ENCODE data around the gene ENOX1.

ENOX1 gene

DNA sequence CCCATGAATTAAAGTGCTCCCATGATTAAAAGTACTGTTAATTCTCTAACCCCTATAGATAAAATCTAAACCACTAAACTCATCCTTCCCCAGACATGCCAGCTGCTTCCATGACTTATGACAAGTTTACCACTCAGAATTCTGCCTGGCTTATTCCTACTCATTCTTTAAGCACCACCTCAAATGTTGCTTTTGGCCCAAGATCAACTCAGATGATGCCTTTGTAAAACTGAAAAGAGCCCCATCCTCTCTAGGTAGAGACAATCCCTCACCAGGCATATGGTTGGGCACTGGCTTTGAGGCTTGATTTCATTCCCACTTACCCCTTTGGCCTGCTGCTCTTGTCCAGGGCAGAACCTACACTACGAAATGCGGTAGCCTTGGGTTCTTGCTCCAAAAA lies 513.4 kb downstream of the ENOX1 start:
- TF ChIP-seq EZH2 (IDR thresholded peaks at IDR 0.05; ENCODE audit: borderline replicate concordance, low read length), result no peak
- no peak for TF ChIP-seq CTCF (IDR thresholded peaks at IDR 0.05; ENCODE audit: low read length)
- Histone ChIP-seq H3K9ac (ENCODE audit: low read length) (no peak overlapping the region), H3K9me2 (ENCODE audit: low read depth, low read length) (no peaks in the 10 kb centered on the region), H3K4me2 (ENCODE audit: low read length) (no peak overlapping the region), H3K36me3 (ENCODE audit: insufficient read depth, low read length) (no peaks in the 10 kb centered on the region), H3F3A (ENCODE audit: insufficient read depth, low read length) (no peaks in the 10 kb centered on the region), H3K9me3 (ENCODE audit: low read length) (no peaks in the 10 kb centered on the region), H3K4me1 (ENCODE audit: insufficient read depth, low read length, severe bottlenecking) (no peaks in the 10 kb centered on the region), H3K27ac (ENCODE audit: low read depth, low read length, poor library complexity, severe bottlenecking) (no peak overlapping the region), H3K79me2 (ENCODE audit: insufficient read depth, low read length) (no peaks in the 10 kb centered on the region), H4K20me1 (ENCODE audit: insufficient read depth, low read length) (no peaks in the 10 kb centered on the region), H3K27me3 (ENCODE audit: insufficient read depth, low read length) (no peaks in the 10 kb centered on the region), H2AFZ (ENCODE audit: low read length) (no peak overlapping the region), H3K4me3 (ENCODE audit: low read depth, low read length, poor library complexity, severe bottlenecking) (no peak overlapping the region)

GRCh38 chr13:43272851-43273250 lies 513.9 kb downstream of the ENOX1 start:
- no peaks in the 10 kb centered on the region for H3K79me2 ChIP-seq (ENCODE audit: insufficient read depth, low read length)
- no peaks in the 10 kb centered on the region for H3K9me3 ChIP-seq (ENCODE audit: low read length)
- H2AFZ ChIP-seq (ENCODE audit: low read length), result no peak overlapping the region
- H3K27me3 ChIP-seq (ENCODE audit: insufficient read depth, low read length), result no peaks in the 10 kb centered on the region
- no peak overlapping the region for H3K27ac ChIP-seq (ENCODE audit: low read depth, low read length, poor library complexity, severe bottlenecking)
- no peaks in the 10 kb centered on the region for H4K20me1 ChIP-seq (ENCODE audit: insufficient read depth, low read length)
- no peak overlapping the region for H3K9ac ChIP-seq (ENCODE audit: low read length)
- no peak overlapping the region for H3K4me3 ChIP-seq (ENCODE audit: low read depth, low read length, poor library complexity, severe bottlenecking)
- no peak overlapping the region for H3K4me2 ChIP-seq (ENCODE audit: low read length)
- no peaks in the 10 kb centered on the region for H3F3A ChIP-seq (ENCODE audit: insufficient read depth, low read length)
- no peaks in the 10 kb centered on the region for H3K9me2 ChIP-seq (ENCODE audit: low read depth, low read length)
- H3K4me1 ChIP-seq (ENCODE audit: insufficient read depth, low read length, severe bottlenecking), result no peaks in the 10 kb centered on the region
- no peaks in the 10 kb centered on the region for H3K36me3 ChIP-seq (ENCODE audit: insufficient read depth, low read length)
- no peak for TF ChIP-seq CTCF (IDR thresholded peaks at IDR 0.05; ENCODE audit: low read length)
- TF ChIP-seq EZH2 (IDR thresholded peaks at IDR 0.05; ENCODE audit: borderline replicate concordance, low read length), result no peak

DNA sequence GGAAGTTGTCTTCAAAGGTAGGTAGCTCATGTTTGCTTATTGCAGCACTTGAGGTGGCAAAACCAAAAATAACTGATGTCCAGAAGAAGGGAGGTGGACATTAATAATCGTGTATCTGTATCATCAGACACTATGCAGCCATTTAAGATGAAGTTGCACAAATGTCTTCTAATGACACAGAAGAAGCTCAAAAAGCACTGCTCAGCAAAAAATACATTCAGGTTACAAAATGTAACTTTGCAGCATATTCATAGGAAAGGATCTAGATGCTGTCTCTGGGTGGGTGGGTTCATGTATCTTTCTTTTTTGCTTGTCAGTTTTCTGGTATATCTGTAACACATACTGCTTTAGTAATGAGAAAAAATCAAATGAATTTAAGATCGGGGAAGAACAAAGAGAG lies 515.6 kb downstream of the ENOX1 start:
- H3K36me3 ChIP-seq (ENCODE audit: insufficient read depth, low read length), result no peaks in the 10 kb centered on the region
- H2AFZ ChIP-seq (ENCODE audit: low read length), result no peak overlapping the region
- H3F3A ChIP-seq (ENCODE audit: insufficient read depth, low read length), result no peaks in the 10 kb centered on the region
- TF ChIP-seq EZH2 (IDR thresholded peaks at IDR 0.05; ENCODE audit: borderline replicate concordance, low read length), result no peak
- no peak for TF ChIP-seq CTCF (IDR thresholded peaks at IDR 0.05; ENCODE audit: low read length)
- no peaks in the 10 kb centered on the region for H3K9me2 ChIP-seq (ENCODE audit: low read depth, low read length)
- no peak overlapping the region for H3K4me3 ChIP-seq (ENCODE audit: low read depth, low read length, poor library complexity, severe bottlenecking)
- H4K20me1 ChIP-seq (ENCODE audit: insufficient read depth, low read length), result no peaks in the 10 kb centered on the region
- no peak overlapping the region for H3K27ac ChIP-seq (ENCODE audit: low read depth, low read length, poor library complexity, severe bottlenecking)
- H3K4me1 ChIP-seq (ENCODE audit: insufficient read depth, low read length, severe bottlenecking), result no peaks in the 10 kb centered on the region
- H3K27me3 ChIP-seq (ENCODE audit: insufficient read depth, low read length), result no peaks in the 10 kb centered on the region
- H3K9me3 ChIP-seq (ENCODE audit: low read length), result no peaks in the 10 kb centered on the region
- H3K79me2 ChIP-seq (ENCODE audit: insufficient read depth, low read length), result no peaks in the 10 kb centered on the region
- H3K4me2 ChIP-seq (ENCODE audit: low read length), result no peak overlapping the region
- no peak overlapping the region for H3K9ac ChIP-seq (ENCODE audit: low read length)

Measured in OCI-LY1 (cell line).